ENCODE measurements around the gene LCNL1.

The LCNL1 gene

GRCh38 chr9:136970361-136970760 is 12.4 kb upstream of the LCNL1 start:
- Histone ChIP-seq H4K20me1 (ENCODE audit: control insufficient read depth, insufficient read depth, low read depth, low read length) (no peaks in the 10 kb centered on the region), H3K9me2 (replicated peaks; ENCODE audit: control insufficient read depth, low read length) (no peaks in the 10 kb centered on the region), H3F3A (ENCODE audit: control insufficient read depth, insufficient read depth) (no peaks in the 10 kb centered on the region), H3K79me2 (ENCODE audit: control insufficient read depth, low read length) (no peaks in the 10 kb centered on the region), H3K27me3 (ENCODE audit: control insufficient read depth, low read length) (no peaks in the 10 kb centered on the region), H3K27ac (ENCODE audit: low read depth, low read length) (no peak overlapping the region), H3K9me3 (ENCODE audit: control insufficient read depth, insufficient read depth, low read length) (no peaks in the 10 kb centered on the region), H3K36me3 (ENCODE audit: control insufficient read depth, low read length) (no peaks in the 10 kb centered on the region), H3K4me1 (ENCODE audit: control insufficient read depth, low read length) (peaks cover 11% of the 10 kb centered on the region), H3K4me2 (ENCODE audit: low read length) (no peak overlapping the region), H3K4me3 (ENCODE audit: low read length) (no peak overlapping the region)
- no peak for TF ChIP-seq CTCF (IDR thresholded peaks at IDR 0.05; ENCODE audit: low read depth, low read length, poor library complexity, severe bottlenecking)
- TF ChIP-seq EZH2phosphoT487 (IDR thresholded peaks at IDR 0.05; ENCODE audit: borderline replicate concordance, low read length): no peak

- Histone ChIP-seq H3K27ac (ENCODE audit: low read depth, low read length) (no peak overlapping the region), H3K4me2 (ENCODE audit: low read length) (no peak overlapping the region), H3K9me2 (replicated peaks; ENCODE audit: control insufficient read depth, low read length) (no peaks in the 10 kb centered on the region), H3K27me3 (ENCODE audit: control insufficient read depth, low read length) (no peaks in the 10 kb centered on the region), H3F3A (ENCODE audit: control insufficient read depth, insufficient read depth) (no peaks in the 10 kb centered on the region), H4K20me1 (ENCODE audit: control insufficient read depth, insufficient read depth, low read depth, low read length) (no peaks in the 10 kb centered on the region), H3K4me3 (ENCODE audit: low read length) (no peak overlapping the region), H3K79me2 (ENCODE audit: control insufficient read depth, low read length) (no peaks in the 10 kb centered on the region), H3K36me3 (ENCODE audit: control insufficient read depth, low read length) (no peaks in the 10 kb centered on the region), H3K4me1 (ENCODE audit: control insufficient read depth, low read length) (no peaks in the 10 kb centered on the region; the same call in 1 of the 2 replicates), H3K9me3 (ENCODE audit: control insufficient read depth, insufficient read depth, low read length) (no peaks in the 10 kb centered on the region)
- TF ChIP-seq EZH2phosphoT487 (IDR thresholded peaks at IDR 0.05; ENCODE audit: borderline replicate concordance, low read length): no peak
- TF ChIP-seq CTCF (IDR thresholded peaks at IDR 0.05; ENCODE audit: low read depth, low read length, poor library complexity, severe bottlenecking): no peak
Measured at GRCh38 chr9:136971746-136972145, 11.0 kb upstream of the LCNL1 start.

GRCh38 chr9:136972335-136972734 is 10.5 kb upstream of the LCNL1 start:
- Histone ChIP-seq H3K79me2 (ENCODE audit: control insufficient read depth, low read length) (no peaks in the 10 kb centered on the region), H3F3A (ENCODE audit: control insufficient read depth, insufficient read depth) (no peaks in the 10 kb centered on the region), H3K27ac (ENCODE audit: low read depth, low read length) (no peak overlapping the region), H3K27me3 (ENCODE audit: control insufficient read depth, low read length) (no peaks in the 10 kb centered on the region), H3K4me1 (ENCODE audit: control insufficient read depth, low read length) (no peaks in the 10 kb centered on the region; the same call in 1 of the 2 replicates), H4K20me1 (ENCODE audit: control insufficient read depth, insufficient read depth, low read depth, low read length) (no peaks in the 10 kb centered on the region), H3K9me3 (ENCODE audit: control insufficient read depth, insufficient read depth, low read length) (no peaks in the 10 kb centered on the region), H3K4me2 (ENCODE audit: low read length) (no peak overlapping the region), H3K36me3 (ENCODE audit: control insufficient read depth, low read length) (no peaks in the 10 kb centered on the region), H3K4me3 (ENCODE audit: low read length) (no peak overlapping the region), H3K9me2 (replicated peaks; ENCODE audit: control insufficient read depth, low read length) (no peaks in the 10 kb centered on the region)
- TF ChIP-seq EZH2phosphoT487 (IDR thresholded peaks at IDR 0.05; ENCODE audit: borderline replicate concordance, low read length): no peak
- TF ChIP-seq CTCF (IDR thresholded peaks at IDR 0.05; ENCODE audit: low read depth, low read length, poor library complexity, severe bottlenecking): no peak

Measured in DOHH2 (cell line).